ENCODE data around the gene HNRNPC. TPM values are rescaled to one million over a fixed set of nuclear protein-coding genes. Genes with fewer than 3 reads are reported as not detected.

HNRNPC gene
- polyA plus RNA-seq, 1 donor from 2014 or later, result 1,176 TPM

DNA sequence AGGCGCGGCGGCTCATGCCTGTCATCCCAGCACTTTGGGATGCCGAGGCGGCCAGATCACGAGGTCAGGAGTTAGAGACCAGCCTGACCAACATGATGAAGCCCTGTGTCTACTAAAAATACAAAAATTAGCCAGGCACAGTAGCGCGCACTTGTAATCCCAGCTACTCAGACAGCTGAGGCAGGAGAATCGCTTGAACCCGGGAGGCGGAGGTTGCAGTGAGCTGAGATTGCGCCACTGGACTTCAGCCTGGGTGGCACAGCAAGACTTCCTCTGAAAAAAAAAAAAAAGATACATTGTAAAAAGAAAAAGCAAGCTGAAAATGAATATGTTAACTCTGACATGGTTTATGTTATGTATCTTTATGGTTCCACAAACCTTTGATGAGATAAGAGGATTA is 44.3 kb upstream of the HNRNPC start:
- Histone ChIP-seq H3K4me2 (ENCODE audit: low read length) (no peak overlapping the region), H3K4me3 (ENCODE audit: low read length) (no peak overlapping the region), H3K9ac (ENCODE audit: low read length) (no peak overlapping the region), H3K27ac (ENCODE audit: low read length) (no peak overlapping the region), H3K27me3 (ENCODE audit: insufficient read depth, low read depth, low read length) (no peaks in the 10 kb centered on the region), H4K20me1 (ENCODE audit: insufficient read depth) (no peaks in the 10 kb centered on the region), H3K36me3 (ENCODE audit: insufficient read depth, low read length) (no peaks in the 10 kb centered on the region), H3F3A (ENCODE audit: insufficient read depth, low read length, poor library complexity, severe bottlenecking) (peaks cover 3% of the 10 kb centered on the region), H3K9me2 (ENCODE audit: insufficient read depth, low read length) (no peaks in the 10 kb centered on the region), H3K9me3 (ENCODE audit: low read length) (no peaks in the 10 kb centered on the region), H3K79me2 (replicated peaks; ENCODE audit: insufficient read depth, low read length) (no peaks in the 10 kb centered on the region), H2AFZ (ENCODE audit: low read depth, low read length) (no peak overlapping the region)
- no peak for TF ChIP-seq RAD21 (conservative IDR thresholded peaks at IDR 0.05)
- no peak for TF ChIP-seq TAF1 (IDR thresholded peaks at IDR 0.05; ENCODE audit: low read depth)
- TF ChIP-seq, protein P1, sequence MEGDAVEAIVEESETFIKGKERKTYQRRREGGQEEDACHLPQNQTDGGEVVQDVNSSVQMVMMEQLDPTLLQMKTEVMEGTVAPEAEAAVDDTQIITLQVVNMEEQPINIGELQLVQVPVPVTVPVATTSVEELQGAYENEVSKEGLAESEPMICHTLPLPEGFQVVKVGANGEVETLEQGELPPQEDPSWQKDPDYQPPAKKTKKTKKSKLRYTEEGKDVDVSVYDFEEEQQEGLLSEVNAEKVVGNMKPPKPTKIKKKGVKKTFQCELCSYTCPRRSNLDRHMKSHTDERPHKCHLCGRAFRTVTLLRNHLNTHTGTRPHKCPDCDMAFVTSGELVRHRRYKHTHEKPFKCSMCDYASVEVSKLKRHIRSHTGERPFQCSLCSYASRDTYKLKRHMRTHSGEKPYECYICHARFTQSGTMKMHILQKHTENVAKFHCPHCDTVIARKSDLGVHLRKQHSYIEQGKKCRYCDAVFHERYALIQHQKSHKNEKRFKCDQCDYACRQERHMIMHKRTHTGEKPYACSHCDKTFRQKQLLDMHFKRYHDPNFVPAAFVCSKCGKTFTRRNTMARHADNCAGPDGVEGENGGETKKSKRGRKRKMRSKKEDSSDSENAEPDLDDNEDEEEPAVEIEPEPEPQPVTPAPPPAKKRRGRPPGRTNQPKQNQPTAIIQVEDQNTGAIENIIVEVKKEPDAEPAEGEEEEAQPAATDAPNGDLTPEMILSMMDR (IDR thresholded peaks at IDR 0.05; ENCODE audit: poor library complexity, severe bottlenecking), result no peak
- TF ChIP-seq EP300 (conservative IDR thresholded peaks at IDR 0.05; ENCODE audit: poor library complexity, severe bottlenecking), result no peak
- TF ChIP-seq SMC3 (conservative IDR thresholded peaks at IDR 0.05; ENCODE audit: poor library complexity), result no peak
- TF ChIP-seq MXI1 (conservative IDR thresholded peaks at IDR 0.05; ENCODE audit: poor library complexity, severe bottlenecking), result no peak
- no peak for TF ChIP-seq POLR2AphosphoS5 (IDR thresholded peaks at IDR 0.05)
- TF ChIP-seq EZH2 (IDR thresholded peaks at IDR 0.05; ENCODE audit: borderline replicate concordance, insufficient read depth, low read length, poor library complexity, severe bottlenecking), result no peak
- TF ChIP-seq, protein P2, sequence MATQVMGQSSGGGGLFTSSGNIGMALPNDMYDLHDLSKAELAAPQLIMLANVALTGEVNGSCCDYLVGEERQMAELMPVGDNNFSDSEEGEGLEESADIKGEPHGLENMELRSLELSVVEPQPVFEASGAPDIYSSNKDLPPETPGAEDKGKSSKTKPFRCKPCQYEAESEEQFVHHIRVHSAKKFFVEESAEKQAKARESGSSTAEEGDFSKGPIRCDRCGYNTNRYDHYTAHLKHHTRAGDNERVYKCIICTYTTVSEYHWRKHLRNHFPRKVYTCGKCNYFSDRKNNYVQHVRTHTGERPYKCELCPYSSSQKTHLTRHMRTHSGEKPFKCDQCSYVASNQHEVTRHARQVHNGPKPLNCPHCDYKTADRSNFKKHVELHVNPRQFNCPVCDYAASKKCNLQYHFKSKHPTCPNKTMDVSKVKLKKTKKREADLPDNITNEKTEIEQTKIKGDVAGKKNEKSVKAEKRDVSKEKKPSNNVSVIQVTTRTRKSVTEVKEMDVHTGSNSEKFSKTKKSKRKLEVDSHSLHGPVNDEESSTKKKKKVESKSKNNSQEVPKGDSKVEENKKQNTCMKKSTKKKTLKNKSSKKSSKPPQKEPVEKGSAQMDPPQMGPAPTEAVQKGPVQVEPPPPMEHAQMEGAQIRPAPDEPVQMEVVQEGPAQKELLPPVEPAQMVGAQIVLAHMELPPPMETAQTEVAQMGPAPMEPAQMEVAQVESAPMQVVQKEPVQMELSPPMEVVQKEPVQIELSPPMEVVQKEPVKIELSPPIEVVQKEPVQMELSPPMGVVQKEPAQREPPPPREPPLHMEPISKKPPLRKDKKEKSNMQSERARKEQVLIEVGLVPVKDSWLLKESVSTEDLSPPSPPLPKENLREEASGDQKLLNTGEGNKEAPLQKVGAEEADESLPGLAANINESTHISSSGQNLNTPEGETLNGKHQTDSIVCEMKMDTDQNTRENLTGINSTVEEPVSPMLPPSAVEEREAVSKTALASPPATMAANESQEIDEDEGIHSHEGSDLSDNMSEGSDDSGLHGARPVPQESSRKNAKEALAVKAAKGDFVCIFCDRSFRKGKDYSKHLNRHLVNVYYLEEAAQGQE (IDR thresholded peaks at IDR 0.05; ENCODE audit: borderline replicate concordance), result no peak

DNA sequence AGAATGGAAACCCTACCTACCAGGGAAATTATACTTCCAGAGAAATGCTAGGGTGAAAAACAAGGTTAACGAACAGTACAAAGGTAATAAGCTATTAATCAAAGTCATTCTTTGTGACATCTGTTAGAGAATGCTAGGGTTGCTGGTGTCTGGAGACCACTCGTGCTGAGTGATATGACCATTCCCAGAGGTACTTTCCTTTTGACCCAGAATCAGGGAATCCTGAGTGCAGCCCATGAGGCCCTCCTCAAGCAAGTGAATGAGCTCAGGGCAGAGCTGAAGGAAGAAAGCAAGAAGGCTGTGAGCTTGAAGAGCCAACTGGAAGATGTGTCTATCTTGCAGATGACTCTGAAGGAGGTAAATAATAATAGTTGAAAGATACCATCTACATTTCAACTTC is 42.4 kb upstream of the HNRNPC start:
- no peaks in the 10 kb centered on the region for H3K79me2 ChIP-seq (replicated peaks; ENCODE audit: insufficient read depth, low read length)
- no peak overlapping the region for H3K9ac ChIP-seq (ENCODE audit: low read length)
- H2AFZ ChIP-seq (ENCODE audit: low read depth, low read length), result no peak overlapping the region
- no peak for TF ChIP-seq SMC3 (conservative IDR thresholded peaks at IDR 0.05; ENCODE audit: poor library complexity)
- TF ChIP-seq, protein P2 (IDR thresholded peaks at IDR 0.05; ENCODE audit: borderline replicate concordance), result no peak
- no peak for TF ChIP-seq TAF1 (IDR thresholded peaks at IDR 0.05; ENCODE audit: low read depth)
- TF ChIP-seq, protein P1 (IDR thresholded peaks at IDR 0.05; ENCODE audit: poor library complexity, severe bottlenecking), result no peak
- TF ChIP-seq EP300 (conservative IDR thresholded peaks at IDR 0.05; ENCODE audit: poor library complexity, severe bottlenecking), result no peak
- TF ChIP-seq MXI1 (conservative IDR thresholded peaks at IDR 0.05; ENCODE audit: poor library complexity, severe bottlenecking), result no peak
- no peak for TF ChIP-seq RAD21 (conservative IDR thresholded peaks at IDR 0.05)
- TF ChIP-seq EZH2 (IDR thresholded peaks at IDR 0.05; ENCODE audit: borderline replicate concordance, insufficient read depth, low read length, poor library complexity, severe bottlenecking), result no peak
- TF ChIP-seq POLR2AphosphoS5 (IDR thresholded peaks at IDR 0.05), result no peak
- H3K4me2 ChIP-seq (ENCODE audit: low read length), result no peak overlapping the region
- no peaks in the 10 kb centered on the region for H3K9me3 ChIP-seq (ENCODE audit: low read length)
- H3K36me3 ChIP-seq (ENCODE audit: insufficient read depth, low read length), result no peaks in the 10 kb centered on the region
- no peak overlapping the region for H3K4me3 ChIP-seq (ENCODE audit: low read length)
- H3K27ac ChIP-seq (ENCODE audit: low read length), result no peak overlapping the region
- H4K20me1 ChIP-seq (ENCODE audit: insufficient read depth), result no peaks in the 10 kb centered on the region
- no peaks in the 10 kb centered on the region for H3K9me2 ChIP-seq (ENCODE audit: insufficient read depth, low read length)
- peaks cover 3% of the 10 kb centered on the region for H3F3A ChIP-seq (ENCODE audit: insufficient read depth, low read length, poor library complexity, severe bottlenecking)
- no peaks in the 10 kb centered on the region for H3K27me3 ChIP-seq (ENCODE audit: insufficient read depth, low read depth, low read length)

Data from neural cell (in vitro differentiated cells).